Measurements from ENCODE around the gene FBXL2. TPM values are rescaled to one million over a fixed set of nuclear protein-coding genes. Genes with fewer than 3 reads are reported as not detected.

The FBXL2 gene
- polyA plus RNA-seq, 2 of the 4 experiments (the other 2 are of a cell fraction), result 6.9 to 15.7 TPM

- DNase-seq (ENCODE audit: low read depth in 1 of 2, low spot score in 1 of 2) (peak in 1 of 2 experiments; percentile 34), FAIRE-seq (peak; percentile 93), ATAC-seq (no peak)
- peaks cover 75% of the 10 kb centered on the region for H3K4me1 ChIP-seq
- WGBS (ENCODE audit: missing lambda C conversion rate), result 47% methylated on average over 2 of the region's 2 CpGs
- no peak overlapping the region for H3K4me3 ChIP-seq
- peak overlapping the region; percentile 7 to 74; a peak in 4 of 6 replicates for H3K27ac ChIP-seq
- TF ChIP-seq SREBF2 (IDR thresholded peaks at IDR 0.05) (no peak), ZC3H11A (IDR thresholded peaks at IDR 0.05) (no peak), RNF2 (IDR thresholded peaks at IDR 0.05; ENCODE audit: borderline replicate concordance, low read depth) (no peak), CBX2 (IDR thresholded peaks at IDR 0.05; ENCODE audit: borderline replicate concordance, low read depth) (no peak), RFX5 (IDR thresholded peaks at IDR 0.05) (no peak), RAD21 (conservative IDR thresholded peaks at IDR 0.05 in 1 of 2, IDR thresholded peaks at IDR 0.05 in 1 of 2) (no peak), MAZ (IDR thresholded peaks at IDR 0.05; ENCODE audit: borderline replicate concordance, low read depth, low read length) (no peak), PHF8 (IDR thresholded peaks at IDR 0.05; ENCODE audit: borderline replicate concordance, low read depth) (no peak), GATA3 (IDR thresholded peaks at IDR 0.05; ENCODE audit: borderline replicate concordance) (no peak), EHMT2 (IDR thresholded peaks at IDR 0.05; ENCODE audit: low read depth) (no peak), EP300 (IDR thresholded peaks at IDR 0.05) (no peak), HEYL (CRISPR knock-in tag; IDR thresholded peaks at IDR 0.05) (no peak), HOXB13 (CRISPR knock-in tag; IDR thresholded peaks at IDR 0.05; ENCODE audit: low read depth) (no peak), HOXA7 (CRISPR knock-in tag; IDR thresholded peaks at IDR 0.05) (no peak), RCOR1 (IDR thresholded peaks at IDR 0.05; ENCODE audit: low read depth, low read length) (no peak), TFCP2L1 (CRISPR knock-in tag; IDR thresholded peaks at IDR 0.05) (no peak), ZFP36 (IDR thresholded peaks at IDR 0.05; ENCODE audit: borderline replicate concordance, partially characterized antibody) (no peak)
- TF ChIP-seq, protein P1, sequence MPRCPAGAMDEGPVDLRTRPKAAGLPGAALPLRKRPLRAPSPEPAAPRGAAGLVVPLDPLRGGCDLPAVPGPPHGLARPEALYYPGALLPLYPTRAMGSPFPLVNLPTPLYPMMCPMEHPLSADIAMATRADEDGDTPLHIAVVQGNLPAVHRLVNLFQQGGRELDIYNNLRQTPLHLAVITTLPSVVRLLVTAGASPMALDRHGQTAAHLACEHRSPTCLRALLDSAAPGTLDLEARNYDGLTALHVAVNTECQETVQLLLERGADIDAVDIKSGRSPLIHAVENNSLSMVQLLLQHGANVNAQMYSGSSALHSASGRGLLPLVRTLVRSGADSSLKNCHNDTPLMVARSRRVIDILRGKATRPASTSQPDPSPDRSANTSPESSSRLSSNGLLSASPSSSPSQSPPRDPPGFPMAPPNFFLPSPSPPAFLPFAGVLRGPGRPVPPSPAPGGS (IDR thresholded peaks at IDR 0.05), result no peak
- TF ChIP-seq, protein P2, sequence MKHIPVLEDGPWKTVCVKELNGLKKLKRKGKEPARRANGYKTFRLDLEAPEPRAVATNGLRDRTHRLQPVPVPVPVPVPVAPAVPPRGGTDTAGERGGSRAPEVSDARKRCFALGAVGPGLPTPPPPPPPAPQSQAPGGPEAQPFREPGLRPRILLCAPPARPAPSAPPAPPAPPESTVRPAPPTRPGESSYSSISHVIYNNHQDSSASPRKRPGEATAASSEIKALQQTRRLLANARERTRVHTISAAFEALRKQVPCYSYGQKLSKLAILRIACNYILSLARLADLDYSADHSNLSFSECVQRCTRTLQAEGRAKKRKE (CRISPR knock-in tag; IDR thresholded peaks at IDR 0.05; ENCODE audit: low read depth), result no peak
- TF ChIP-seq, protein P3, sequence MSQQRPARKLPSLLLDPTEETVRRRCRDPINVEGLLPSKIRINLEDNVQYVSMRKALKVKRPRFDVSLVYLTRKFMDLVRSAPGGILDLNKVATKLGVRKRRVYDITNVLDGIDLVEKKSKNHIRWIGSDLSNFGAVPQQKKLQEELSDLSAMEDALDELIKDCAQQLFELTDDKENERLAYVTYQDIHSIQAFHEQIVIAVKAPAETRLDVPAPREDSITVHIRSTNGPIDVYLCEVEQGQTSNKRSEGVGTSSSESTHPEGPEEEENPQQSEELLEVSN (IDR thresholded peaks at IDR 0.05; ENCODE audit: borderline replicate concordance, low read depth), result no peak
- H3K9me3 ChIP-seq, result peaks cover 3% of the 10 kb centered on the region; the same call in 1 of the 3 replicates
- ChIA-PET CTCF (no interaction called here), POLR2A (interaction anchor here (0.6 kb wide), 1 partner anchor 16 kb away, joined by 3 read pairs; no protein-coding TSS in a partner anchor)
- peak overlapping the region; percentile 50 for H3K4me2 ChIP-seq
Observed at GRCh38 chr3:33315826-33316225, 38.6 kb downstream of the FBXL2 start.

DNA sequence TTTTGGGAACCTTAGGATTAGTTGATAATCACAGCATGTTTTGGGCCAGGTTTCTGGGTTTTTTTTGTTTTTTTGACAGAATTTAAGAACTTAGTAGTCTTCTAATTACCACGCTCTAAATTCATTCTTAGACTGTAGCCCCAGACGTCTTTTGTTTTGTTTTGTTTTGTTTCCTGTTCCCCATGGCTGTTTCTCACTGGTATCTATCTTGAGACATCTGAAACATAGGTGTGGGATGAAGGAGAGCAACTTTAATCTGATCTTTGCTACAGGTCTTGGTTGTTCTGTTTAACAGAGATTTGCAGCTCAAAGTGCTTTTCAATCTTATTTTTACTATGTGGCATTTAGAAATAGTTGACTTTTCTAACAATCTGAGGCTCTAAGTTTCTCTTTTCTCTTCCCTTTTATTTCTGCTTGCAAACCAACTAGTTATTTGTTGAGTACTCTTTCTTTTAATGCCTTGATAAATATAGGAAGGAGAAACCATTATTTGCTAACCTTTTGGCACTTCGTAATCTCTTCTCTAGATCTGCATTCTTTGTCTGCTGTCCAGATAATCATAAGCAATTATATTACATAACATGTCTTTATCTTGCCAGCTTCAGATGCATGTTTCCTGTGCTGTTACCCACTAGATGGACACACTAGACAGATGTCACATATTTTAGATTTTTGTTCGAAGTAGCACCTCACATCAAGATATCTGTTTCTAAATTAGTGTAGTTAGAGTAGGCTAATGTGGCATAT lies 40.9 kb downstream of the FBXL2 start:
- TF ChIP-seq SMC3 (IDR thresholded peaks at IDR 0.05) (no peak), CHD2 (IDR thresholded peaks at IDR 0.05; ENCODE audit: low read length, partially characterized antibody) (no peak), CEBPB (IDR thresholded peaks at IDR 0.05) (peak; percentile 27 to 56; a peak in 2 of 4 replicates), RNF2 (IDR thresholded peaks at IDR 0.05; ENCODE audit: borderline replicate concordance, low read depth) (no peak), GATA3 (IDR thresholded peaks at IDR 0.05; ENCODE audit: borderline replicate concordance) (peak; percentile 94), SREBF2 (IDR thresholded peaks at IDR 0.05) (no peak), MAFK (IDR thresholded peaks at IDR 0.05; ENCODE audit: partially characterized antibody) (no peak), KDM5A (IDR thresholded peaks at IDR 0.05) (no peak), EHMT2 (IDR thresholded peaks at IDR 0.05; ENCODE audit: low read depth) (no peak), NFE2L2 (conservative IDR thresholded peaks at IDR 0.05; ENCODE audit: low read length) (no peak)
- no peak for FAIRE-seq
- peak overlapping the region; percentile 32 for H3K4me2 ChIP-seq
- 23% methylated on average over 4 of the region's 4 CpGs for WGBS (ENCODE audit: missing lambda C conversion rate)
- ChIA-PET CTCF (interaction anchor here (0.7 to 2.2 kb wide), 3 partner anchors 23 to 186 kb away, joined by 3 to 10 read pairs (median 3); no protein-coding TSS in a partner anchor), POLR2A (no interaction called here)
- H3K9me3 ChIP-seq, result no peaks in the 10 kb centered on the region
- peak in 1 of 2 experiments; percentile 31 for DNase-seq (ENCODE audit: low read depth in 1 of 2, low spot score in 1 of 2)
- ATAC-seq, result peak in 1 of 2 experiments; percentile 66; a peak in 3 of 6 replicates
- H3K27ac ChIP-seq, result peak overlapping the region in 1 of 2 experiments; percentile 29; a peak in 3 of 6 replicates
- peaks cover 62% of the 10 kb centered on the region for H3K4me1 ChIP-seq
- no peak overlapping the region for H3K4me3 ChIP-seq
